ENCODE data around the gene DRG2.

DRG2 gene

DNA sequence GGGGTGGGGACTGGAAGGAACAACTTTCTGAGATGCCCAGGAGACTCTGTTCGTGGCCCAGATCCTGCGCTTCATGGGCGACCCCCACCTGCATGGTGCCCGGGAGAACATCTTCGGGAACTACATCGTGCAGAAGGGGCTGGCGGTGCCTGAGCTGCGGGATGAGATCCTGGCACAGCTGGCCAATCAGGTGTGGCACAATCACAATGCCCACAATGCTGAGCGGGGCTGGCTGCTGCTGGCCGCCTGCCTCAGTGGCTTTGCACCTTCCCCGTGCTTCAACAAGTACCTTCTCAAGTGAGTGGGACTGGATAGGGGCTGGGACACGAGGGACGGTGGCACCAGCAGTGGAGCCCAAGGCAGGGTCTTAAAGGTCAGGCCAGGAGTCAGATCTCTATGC lies 58.1 kb downstream of the DRG2 start:
- DNase-seq = no peak

DNA sequence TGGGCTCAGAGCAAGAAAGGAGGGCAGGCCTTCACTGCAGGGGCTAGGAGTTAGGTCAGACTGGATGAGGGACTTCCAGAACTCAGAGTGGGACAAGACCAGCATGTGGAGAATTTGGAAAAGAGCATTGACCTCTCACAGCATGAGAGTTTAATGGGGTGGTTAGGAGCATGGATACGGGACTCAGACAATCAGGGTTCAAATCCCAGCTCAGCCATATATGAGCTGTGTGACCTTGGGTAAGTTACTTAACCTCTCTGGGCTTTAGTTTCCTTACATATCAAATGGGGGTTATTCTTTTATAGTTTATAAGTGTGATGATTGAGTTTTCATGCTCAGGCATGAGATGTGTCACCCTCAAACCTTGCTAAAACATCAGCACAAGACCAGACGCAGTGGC lies 58.5 kb downstream of the DRG2 start:
- no peak for DNase-seq

DNA sequence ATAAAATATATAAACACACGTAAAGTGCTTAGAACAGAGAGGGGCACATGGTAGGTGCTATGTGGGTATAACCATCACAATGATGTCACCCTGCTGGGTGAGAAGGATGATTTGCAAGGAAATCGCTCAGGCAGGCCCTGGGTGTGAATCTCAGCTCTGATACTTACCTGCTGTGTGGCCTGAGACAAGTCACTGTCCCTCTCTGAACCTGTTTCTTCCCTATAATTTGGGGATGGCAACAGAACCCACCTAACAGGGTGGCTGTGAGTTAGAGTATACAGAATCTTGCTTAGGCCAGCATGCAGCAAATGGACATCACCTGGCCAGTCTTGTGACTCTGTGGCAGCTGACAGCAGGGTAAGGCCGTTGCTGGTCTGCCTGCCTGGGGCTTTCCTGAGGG lies 59.2 kb downstream of the DRG2 start:
- no peak for DNase-seq

DNA sequence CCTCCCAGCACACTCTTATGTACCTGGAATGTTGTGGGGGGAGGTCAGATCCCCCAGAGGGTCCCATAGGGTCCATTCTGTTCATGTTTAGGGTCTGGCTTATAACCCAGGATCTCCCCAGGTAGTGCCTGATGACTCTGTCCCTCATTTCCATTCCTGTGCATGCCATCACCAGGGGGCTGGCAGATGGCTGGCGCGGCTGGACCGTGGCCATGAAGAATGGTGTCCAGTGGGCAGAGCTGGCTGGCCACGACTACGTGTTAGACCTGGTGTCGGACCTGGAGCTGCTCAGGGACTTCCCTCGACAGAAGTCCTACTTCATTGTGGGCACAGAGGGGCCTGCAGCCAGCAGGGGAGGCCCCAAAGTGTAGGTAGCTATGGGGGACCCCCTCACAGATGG lies 60.8 kb downstream of the DRG2 start:
- no peak for DNase-seq

DNA sequence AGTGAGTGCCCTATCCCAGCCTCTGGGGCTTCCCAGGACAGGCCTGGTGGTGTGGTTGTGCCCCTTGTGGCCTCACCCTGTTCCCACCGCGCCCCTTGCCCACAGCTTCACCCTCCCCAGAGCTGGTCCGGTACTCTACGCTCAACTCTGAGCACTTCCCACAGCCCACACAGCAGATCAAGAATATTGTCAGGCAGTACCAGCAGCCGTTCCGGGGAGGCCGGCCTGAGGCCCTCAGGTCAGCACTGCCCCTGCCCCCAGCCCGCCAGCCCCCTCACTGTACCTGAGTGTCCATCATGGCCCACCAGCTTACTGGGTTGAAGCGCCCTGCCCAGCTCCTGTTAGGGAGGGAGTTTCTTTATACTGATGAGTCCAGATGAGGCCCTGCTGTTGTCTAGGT lies 63.5 kb downstream of the DRG2 start:
- no peak for DNase-seq

DNA sequence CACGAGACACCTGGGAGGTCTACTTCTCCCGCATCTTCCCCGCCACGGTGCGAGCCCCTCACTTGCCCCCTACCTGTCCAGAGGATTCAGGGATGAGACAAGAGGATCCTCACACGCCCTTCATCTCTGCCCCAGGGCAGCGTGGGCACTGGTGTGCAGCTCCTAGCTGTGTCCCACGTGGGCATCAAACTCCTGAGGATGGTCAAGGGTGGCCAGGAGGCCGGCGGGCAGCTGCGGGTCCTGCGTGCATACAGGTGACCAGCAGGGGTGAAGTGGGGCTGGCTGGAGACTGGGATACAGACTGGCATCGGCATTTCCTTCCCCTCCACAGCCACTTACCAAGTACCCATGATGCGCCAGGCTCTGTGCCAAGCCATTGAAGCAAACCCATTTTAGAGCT lies 67.4 kb downstream of the DRG2 start:
- no peak for DNase-seq

DNA sequence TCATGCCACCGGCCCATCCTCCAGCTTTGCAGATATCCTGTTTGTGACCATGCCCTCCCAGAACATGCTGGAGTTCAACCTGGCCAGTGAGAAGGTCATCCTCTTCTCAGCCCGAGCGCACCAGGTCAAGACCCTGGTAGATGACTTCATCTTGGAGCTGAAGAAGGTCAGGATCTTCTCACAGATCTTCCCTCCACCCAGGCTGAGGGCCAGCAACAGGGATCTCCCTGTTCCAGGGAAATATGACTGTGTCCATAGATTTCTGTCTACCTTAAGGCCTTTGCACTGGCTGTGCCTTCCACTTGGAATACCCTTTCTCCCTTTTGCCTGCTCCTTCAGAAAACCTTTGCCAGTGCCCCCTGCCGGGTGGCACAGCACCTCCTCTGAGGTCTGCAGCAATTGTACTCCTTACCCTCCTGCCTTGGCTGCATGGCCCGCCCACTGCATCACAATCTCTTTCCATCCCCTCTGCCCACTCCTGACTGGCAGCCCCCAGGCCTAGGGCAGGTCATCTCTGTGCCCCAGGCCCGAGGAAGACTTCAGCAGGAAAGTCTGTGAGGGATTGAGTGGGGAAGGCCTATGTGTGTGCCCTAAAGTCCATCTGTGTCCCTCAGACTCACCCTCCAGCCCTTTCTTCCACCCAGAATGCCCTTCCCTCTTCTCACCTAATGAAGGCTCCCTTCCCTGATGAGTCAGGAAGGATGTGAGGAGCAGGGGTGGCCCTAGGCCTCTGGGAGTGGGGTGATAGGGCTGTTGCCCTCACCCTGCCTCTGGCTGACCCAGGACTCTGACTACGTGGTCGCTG lies 68.6 kb downstream of the DRG2 start:
- DNase-seq = no peak

DNA sequence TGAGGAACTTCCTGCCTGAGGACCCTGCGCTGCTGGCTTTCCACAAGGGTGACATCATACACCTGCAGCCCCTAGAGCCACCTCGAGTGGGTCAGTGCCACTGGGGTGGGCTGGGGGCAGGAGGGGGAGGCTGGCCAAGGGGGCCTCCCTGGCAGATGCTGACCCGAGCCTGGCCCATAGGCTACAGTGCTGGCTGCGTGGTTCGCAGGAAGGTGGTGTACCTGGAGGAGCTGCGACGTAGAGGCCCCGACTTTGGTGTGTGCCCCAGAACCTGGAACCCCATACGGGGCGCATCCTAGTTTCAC lies 69.2 kb downstream of the DRG2 start:
- no peak for DNase-seq

All from 8988T (cell line).